RWPE1 (cell line): Measurements from ENCODE around the gene USP17L29.
A peak's percentile ranks its signal among the peaks of the same experiment; 100 is the strongest.
"Not testable (repeated sequence)": the region's sequence is repeated elsewhere in the genome, so short reads cannot be mapped to it uniquely, and the experiment has no call there.

ENCODE experiments used
- CTCF ChIA-PET: fragments of 350-600 bp; sonication (Branson Sonifier 250); formaldehyde crosslinking; extraction: SDS; loops from one replicate; lab custom pipeline; 2021; lab: Yijun Ruan, JAX
- POLR2A ChIA-PET: fragments of 400-600 bp; formaldehyde crosslinking; extraction: SDS; loops from one replicate; lab custom pipeline; 2020; ENCODE audit warnings: antibody characterized with exemption; ENCODE audit not compliant: low non-redundant PET; lab: Yijun Ruan, JAX
- DNase-seq: peaks from one replicate; pipeline ENCODE4 v3.0.0; 2012; ENCODE audit warnings: low spot score
- H3K27ac ChIP-seq: fragments of 450-650 bp; 2 replicates; pipeline ENCODE4 v1.5.1; 2017
- TF ChIP-seq, protein P1 (sequence below): fragments of 450-650 bp; conservative IDR thresholded peaks from 2 replicates; pipeline ENCODE4 v1.5.1; 2017; ENCODE audit warnings: low read depth, mild to moderate bottlenecking

USP17L29 gene, protein sequence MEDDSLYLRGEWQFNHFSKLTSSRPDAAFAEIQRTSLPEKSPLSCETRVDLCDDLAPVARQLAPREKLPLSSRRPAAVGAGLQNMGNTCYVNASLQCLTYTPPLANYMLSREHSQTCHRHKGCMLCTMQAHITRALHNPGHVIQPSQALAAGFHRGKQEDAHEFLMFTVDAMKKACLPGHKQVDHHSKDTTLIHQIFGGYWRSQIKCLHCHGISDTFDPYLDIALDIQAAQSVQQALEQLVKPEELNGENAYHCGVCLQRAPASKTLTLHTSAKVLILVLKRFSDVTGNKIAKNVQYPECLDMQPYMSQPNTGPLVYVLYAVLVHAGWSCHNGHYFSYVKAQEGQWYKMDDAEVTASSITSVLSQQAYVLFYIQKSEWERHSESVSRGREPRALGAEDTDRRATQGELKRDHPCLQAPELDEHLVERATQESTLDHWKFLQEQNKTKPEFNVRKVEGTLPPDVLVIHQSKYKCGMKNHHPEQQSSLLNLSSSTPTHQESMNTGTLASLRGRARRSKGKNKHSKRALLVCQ

DNA sequence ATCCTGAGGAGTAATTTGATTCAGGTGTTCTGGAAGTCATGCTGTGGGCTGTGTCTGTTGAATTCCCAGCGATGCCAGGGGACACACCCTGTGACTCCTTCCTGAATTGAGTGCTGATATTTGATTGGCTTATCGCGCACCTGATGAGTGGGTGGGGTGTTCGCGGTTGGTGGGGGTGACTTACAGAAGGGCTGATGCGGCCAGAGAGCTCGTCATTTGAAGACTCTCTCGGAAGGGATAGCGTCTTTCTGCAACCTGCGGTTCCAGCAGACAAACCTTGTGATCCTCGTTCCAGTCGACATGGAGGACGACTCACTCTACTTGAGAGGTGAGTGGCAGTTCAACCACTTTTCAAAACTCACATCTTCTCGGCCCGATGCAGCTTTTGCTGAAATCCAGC lies at the start of gene USP17L29:
Gene USP17L29 (plus strand): TSS at position 301 of the 400 bp plus-strand sequence. CDS start 0 bp downstream, at position 301.
- CTCF ChIA-PET, H3K27ac ChIP-seq, POLR2A ChIA-PET, DNase-seq: not testable (repeated sequence)

DNA sequence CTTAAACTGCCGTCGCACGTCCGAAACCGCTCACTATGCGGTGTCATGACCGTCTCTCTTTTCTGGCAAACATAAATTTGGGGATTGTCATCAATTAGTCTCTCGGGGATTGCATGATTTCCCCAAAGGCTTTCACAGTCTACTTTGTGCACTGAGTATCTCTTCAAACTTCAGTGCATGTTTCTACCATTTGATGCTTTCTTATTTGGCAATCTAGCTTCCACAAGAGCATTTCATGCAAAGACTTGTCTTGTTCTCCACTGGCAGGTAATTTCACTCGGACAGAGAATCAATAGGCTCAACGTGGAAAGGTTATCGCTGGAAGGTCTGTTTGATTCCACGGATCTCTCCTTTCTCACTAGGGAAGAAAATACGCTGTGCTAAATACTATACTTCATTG lies 29.2 kb upstream of the USP17L29 start:
- CTCF ChIA-PET, H3K27ac ChIP-seq, DNase-seq, POLR2A ChIA-PET: not testable (repeated sequence)

DNA sequence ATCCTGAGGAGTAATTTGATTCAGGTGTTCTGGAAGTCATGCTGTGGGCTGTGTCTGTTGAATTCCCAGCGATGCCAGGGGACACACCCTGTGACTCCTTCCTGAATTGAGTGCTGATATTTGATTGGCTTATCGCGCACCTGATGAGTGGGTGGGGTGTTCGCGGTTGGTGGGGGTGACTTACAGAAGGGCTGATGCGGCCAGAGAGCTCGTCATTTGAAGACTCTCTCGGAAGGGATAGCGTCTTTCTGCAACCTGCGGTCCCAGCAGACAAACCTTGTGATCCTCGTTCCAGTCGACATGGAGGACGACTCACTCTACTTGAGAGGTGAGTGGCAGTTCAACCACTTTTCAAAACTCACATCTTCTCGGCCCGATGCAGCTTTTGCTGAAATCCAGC lies 28.6 kb upstream of the USP17L29 start, which contains the start of gene USP17L24:
Gene USP17L24 (plus strand): TSS at position 301 of the 400 bp plus-strand sequence. CDS start 0 bp downstream, at position 301.
- DNase-seq, POLR2A ChIA-PET, H3K27ac ChIP-seq, CTCF ChIA-PET: not testable (repeated sequence)

DNA sequence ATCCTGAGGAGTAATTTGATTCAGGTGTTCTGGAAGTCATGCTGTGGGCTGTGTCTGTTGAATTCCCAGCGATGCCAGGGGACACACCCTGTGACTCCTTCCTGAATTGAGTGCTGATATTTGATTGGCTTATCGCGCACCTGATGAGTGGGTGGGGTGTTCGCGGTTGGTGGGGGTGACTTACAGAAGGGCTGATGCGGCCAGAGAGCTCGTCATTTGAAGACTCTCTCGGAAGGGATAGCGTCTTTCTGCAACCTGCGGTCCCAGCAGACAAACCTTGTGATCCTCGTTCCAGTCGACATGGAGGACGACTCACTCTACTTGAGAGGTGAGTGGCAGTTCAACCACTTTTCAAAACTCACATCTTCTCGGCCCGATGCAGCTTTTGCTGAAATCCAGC lies 23.8 kb upstream of the USP17L29 start, which contains the start of gene USP17L25:
Gene USP17L25 (plus strand): TSS at position 301 of the 400 bp plus-strand sequence. CDS start 0 bp downstream, at position 301.
- H3K27ac ChIP-seq, POLR2A ChIA-PET, DNase-seq, CTCF ChIA-PET: not testable (repeated sequence)

DNA sequence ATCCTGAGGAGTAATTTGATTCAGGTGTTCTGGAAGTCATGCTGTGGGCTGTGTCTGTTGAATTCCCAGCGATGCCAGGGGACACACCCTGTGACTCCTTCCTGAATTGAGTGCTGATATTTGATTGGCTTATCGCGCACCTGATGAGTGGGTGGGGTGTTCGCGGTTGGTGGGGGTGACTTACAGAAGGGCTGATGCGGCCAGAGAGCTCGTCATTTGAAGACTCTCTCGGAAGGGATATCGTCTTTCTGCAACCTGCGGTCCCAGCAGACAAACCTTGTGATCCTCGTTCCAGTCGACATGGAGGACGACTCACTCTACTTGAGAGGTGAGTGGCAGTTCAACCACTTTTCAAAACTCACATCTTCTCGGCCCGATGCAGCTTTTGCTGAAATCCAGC lies 19.1 kb upstream of the USP17L29 start, which contains the start of gene USP17L26:
Gene USP17L26 (plus strand): TSS at position 301 of the 400 bp plus-strand sequence. CDS start 0 bp downstream, at position 301.
- CTCF ChIA-PET, POLR2A ChIA-PET, DNase-seq, H3K27ac ChIP-seq: not testable (repeated sequence)

DNA sequence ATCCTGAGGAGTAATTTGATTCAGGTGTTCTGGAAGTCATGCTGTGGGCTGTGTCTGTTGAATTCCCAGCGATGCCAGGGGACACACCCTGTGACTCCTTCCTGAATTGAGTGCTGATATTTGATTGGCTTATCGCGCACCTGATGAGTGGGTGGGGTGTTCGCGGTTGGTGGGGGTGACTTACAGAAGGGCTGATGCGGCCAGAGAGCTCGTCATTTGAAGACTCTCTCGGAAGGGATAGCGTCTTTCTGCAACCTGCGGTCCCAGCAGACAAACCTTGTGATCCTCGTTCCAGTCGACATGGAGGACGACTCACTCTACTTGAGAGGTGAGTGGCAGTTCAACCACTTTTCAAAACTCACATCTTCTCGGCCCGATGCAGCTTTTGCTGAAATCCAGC lies 14.3 kb upstream of the USP17L29 start, which contains the start of gene USP17L5:
Gene USP17L5 (plus strand): TSS at position 301 of the 400 bp plus-strand sequence. CDS start 0 bp downstream, at position 301.
- POLR2A ChIA-PET, H3K27ac ChIP-seq, CTCF ChIA-PET, DNase-seq: not testable (repeated sequence)

DNA sequence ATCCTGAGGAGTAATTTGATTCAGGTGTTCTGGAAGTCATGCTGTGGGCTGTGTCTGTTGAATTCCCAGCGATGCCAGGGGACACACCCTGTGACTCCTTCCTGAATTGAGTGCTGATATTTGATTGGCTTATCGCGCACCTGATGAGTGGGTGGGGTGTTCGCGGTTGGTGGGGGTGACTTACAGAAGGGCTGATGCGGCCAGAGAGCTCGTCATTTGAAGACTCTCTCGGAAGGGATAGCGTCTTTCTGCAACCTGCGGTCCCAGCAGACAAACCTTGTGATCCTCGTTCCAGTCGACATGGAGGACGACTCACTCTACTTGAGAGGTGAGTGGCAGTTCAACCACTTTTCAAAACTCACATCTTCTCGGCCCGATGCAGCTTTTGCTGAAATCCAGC lies 9.6 kb upstream of the USP17L29 start, which contains the start of gene USP17L27:
Gene USP17L27 (plus strand): TSS at position 301 of the 400 bp plus-strand sequence. CDS start 0 bp downstream, at position 301.
- DNase-seq, POLR2A ChIA-PET, CTCF ChIA-PET, H3K27ac ChIP-seq: not testable (repeated sequence)

DNA sequence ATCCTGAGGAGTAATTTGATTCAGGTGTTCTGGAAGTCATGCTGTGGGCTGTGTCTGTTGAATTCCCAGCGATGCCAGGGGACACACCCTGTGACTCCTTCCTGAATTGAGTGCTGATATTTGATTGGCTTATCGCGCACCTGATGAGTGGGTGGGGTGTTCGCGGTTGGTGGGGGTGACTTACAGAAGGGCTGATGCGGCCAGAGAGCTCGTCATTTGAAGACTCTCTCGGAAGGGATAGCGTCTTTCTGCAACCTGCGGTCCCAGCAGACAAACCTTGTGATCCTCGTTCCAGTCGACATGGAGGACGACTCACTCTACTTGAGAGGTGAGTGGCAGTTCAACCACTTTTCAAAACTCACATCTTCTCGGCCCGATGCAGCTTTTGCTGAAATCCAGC lies 4.8 kb upstream of the USP17L29 start, which contains the start of gene USP17L28:
Gene USP17L28 (plus strand): TSS at position 301 of the 400 bp plus-strand sequence. CDS start 0 bp downstream, at position 301.
- DNase-seq, POLR2A ChIA-PET, H3K27ac ChIP-seq, CTCF ChIA-PET: not testable (repeated sequence)

DNA sequence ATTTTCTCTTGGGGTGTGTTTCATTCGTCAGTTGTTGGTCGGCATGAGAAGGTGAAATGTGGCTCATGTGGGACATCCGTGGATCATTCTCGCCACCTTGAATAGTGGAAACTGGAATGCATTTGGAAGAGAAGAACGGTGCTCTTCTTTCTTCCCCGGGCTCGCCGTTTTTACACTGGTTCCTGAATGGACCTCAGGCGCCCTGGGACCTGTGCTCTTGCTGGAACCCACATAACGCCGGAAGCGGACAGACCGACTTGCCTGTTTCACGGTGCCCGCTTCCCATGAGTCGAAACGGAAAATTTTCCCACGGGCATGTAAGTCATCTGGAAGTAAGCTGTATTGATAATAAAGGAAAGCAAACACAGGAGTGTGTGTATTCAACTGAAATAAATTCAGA lies 2.6 kb upstream of the USP17L29 start:
- POLR2A ChIA-PET, DNase-seq, H3K27ac ChIP-seq, CTCF ChIA-PET: not testable (repeated sequence)

DNA sequence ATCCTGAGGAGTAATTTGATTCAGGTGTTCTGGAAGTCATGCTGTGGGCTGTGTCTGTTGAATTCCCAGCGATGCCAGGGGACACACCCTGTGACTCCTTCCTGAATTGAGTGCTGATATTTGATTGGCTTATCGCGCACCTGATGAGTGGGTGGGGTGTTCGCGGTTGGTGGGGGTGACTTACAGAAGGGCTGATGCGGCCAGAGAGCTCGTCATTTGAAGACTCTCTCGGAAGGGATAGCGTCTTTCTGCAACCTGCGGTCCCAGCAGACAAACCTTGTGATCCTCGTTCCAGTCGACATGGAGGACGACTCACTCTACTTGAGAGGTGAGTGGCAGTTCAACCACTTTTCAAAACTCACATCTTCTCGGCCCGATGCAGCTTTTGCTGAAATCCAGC lies 9.4 kb downstream of the USP17L29 start, which contains the start of gene USP17L30:
Gene USP17L30 (plus strand): TSS at position 301 of the 400 bp plus-strand sequence. CDS start 0 bp downstream, at position 301.
- DNase-seq, POLR2A ChIA-PET, CTCF ChIA-PET, H3K27ac ChIP-seq: not testable (repeated sequence)

DNA sequence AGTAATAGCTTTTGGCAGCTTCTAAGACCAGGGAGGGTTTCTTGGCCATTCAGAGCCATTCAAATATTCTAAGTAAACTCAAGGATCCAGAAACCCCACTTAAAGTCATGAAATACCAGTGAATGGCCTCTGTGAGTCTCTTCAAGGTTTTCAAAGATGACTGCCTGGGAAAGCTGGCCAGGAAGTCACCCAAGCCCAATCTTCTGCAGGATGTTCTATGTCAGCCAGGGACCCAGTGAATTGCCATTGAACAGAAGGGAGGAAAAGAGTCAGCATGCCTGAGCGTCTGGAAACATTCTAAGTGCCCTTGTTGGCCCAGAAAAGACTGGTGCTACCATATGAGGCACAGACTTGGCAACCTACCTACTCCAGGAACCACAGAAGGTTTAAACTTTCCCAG lies 26.4 kb downstream of the USP17L29 start:
- DNase-seq, POLR2A ChIA-PET, H3K27ac ChIP-seq, CTCF ChIA-PET: not testable (repeated sequence)

DNA sequence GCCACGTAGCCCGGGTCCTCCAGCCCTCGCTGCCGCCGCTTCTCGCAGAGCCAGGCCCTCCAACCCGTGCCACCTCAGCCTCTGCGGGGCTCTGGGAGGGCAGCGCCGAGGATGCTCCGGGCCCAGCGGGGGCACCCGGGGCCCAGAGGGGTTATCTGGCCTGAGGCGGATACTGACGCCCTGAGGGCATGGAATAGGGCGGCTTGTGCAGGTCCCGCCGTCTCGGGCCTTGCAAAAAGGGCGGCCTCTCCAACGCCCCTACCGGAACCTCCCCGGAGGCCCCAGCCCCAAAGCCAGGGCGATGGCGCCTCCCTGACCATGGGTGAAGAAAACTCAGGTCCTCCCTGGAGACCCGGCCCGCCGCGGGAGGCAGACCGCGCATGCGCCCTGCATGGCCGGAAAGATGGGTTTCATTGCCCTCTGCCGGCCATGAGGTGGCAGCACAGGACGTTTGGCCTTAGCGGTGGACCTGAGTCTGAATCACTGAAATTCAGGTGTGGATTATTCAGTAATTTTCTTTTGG lies 27.6 kb downstream of the USP17L29 start:
- DNase-seq, POLR2A ChIA-PET, CTCF ChIA-PET, H3K27ac ChIP-seq: not testable (repeated sequence)
- TF ChIP-seq, protein P1, sequence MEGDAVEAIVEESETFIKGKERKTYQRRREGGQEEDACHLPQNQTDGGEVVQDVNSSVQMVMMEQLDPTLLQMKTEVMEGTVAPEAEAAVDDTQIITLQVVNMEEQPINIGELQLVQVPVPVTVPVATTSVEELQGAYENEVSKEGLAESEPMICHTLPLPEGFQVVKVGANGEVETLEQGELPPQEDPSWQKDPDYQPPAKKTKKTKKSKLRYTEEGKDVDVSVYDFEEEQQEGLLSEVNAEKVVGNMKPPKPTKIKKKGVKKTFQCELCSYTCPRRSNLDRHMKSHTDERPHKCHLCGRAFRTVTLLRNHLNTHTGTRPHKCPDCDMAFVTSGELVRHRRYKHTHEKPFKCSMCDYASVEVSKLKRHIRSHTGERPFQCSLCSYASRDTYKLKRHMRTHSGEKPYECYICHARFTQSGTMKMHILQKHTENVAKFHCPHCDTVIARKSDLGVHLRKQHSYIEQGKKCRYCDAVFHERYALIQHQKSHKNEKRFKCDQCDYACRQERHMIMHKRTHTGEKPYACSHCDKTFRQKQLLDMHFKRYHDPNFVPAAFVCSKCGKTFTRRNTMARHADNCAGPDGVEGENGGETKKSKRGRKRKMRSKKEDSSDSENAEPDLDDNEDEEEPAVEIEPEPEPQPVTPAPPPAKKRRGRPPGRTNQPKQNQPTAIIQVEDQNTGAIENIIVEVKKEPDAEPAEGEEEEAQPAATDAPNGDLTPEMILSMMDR, result peak; percentile 34
